ENCODE results near the gene KLHL36.

Gene KLHL36

GRCh38 chr16:84647828-84648594 lies at the start of gene KLHL36:
Gene KLHL36, plus strand, starts transcription at chr16:84648511. Its CDS starts 2,357 bp downstream, at chr16:84650868.
- DNase-seq (ENCODE audit: low read depth, low spot score) = no peak

DNA sequence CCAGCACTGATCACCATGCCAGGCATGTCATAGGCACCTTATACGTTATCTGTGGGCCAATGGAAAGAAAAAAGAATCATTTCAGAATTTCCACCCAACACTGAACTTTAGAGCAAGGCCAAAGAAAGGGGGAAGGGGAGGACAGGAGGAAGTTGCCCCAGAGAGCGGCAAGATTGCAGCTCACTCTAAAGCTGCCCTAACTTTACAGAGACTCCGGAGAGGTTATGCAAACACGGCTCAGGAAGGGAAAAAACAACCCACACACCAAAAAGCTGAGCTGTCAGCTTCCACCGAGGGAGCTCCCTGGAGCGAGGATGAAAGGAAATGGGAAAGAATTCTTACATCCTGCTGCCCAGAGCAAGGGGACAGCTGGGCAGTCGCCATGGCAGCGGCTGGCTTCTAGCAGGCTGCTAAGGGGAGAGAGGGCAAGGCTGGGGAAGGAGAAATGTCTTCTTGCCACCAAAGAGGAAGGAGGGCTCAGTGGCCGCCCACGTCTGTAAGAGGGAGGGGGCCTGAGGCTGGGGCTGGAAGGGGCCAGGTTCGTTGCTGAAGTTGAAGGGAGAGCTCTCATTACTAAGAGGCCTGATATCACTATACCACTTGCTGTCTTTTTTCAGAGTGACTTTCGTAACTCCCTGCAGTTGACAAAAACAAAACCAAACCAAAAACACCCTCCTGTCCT lies 48.6 kb upstream of the KLHL36 start:
- peak; percentile 93 for DNase-seq (ENCODE audit: low read depth, low spot score)

DNA sequence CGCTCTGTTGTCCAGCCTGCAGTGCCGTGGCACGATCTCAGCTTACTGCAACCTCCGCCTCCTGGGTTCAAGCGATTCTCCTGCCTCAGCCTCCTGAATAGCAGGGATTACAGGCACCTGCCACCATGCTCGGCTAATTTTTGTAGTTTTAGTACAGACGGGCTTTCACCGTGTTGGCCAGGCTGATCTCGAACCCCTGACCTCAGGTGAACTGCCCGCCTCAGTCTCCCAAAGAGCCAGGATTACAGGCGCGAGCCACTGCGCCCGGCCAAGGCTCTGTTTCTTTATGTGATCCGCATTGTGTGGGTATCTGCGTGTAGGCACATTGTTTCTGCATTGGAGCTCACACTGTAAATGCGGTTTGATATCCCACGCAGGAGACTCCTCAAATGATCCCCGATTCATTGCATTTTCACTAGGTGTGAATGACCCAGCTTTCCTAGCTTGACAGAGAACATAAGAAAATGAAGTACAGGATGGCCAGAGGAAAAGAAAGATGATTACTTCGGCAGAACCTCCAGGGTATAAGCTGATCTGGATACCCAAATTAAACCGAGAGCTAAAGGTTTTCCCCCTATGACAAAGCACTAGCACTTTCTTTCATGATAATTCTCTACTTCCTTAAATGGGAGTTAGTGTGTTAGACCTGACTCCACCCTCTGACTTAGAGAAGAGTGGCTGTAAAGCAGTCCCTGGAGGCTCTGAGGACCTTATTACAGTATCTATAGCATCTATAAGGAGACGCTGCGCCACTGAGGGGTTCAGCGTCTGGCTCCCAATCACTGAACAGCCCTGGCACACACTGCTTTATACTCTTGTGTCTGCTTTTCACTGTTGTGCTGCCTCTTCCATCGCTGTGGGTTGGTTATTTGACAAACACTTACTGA lies 47.7 kb upstream of the KLHL36 start:
- no peak for DNase-seq (ENCODE audit: low read depth, low spot score)

DNA sequence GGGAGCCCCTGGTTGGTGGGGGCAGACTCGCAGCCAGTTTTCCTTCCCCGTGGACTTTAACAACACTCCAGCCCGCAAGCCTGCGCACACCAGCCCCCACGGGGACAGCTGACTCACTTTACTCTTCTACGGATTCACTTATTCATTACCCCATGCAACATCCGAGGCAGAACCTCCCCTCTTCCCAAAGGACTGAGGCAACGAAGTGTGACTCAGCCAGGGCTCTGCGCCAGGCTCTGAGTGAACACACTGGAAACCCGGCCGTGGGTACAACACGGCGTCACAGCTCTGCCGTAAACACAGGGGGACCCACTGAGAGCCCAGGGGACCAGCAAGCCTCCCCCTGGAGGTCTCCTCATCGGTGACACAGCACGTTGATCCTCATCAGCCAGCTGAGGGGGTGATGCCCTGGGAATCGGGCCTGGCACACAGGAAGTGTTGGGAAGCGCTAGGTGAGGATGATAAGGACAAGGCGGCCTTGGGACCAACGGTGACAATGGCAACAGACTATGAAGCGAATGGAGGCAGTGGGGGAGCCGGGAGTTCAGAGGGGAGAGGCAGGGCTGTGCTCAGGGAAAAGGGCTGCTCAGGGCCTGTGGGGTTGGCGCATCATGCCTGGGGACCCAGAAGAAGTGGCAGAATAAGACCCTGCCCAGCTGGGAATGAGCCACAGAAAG lies 45.0 kb upstream of the KLHL36 start:
- DNase-seq (ENCODE audit: low read depth, low spot score) = peak; percentile 83

DNA sequence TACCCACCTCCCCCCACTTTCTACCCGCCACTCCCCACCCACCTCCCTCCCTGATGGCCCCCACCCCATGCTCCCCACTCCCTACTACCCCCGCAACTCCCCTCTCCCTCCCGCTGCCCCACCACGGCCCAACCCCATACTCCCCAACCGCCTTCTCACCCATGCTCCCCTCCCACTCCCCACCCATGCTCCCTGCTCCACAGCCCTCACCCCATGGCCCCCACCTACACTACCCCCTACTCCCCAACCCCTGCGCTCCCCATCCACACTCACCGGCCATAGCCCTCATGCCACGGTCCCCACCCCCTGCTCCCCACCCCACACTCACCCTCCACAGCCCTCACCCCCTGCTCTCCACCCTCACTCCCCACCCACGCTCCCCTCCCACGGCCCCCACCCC lies 44.4 kb upstream of the KLHL36 start:
- DNase-seq (ENCODE audit: low read depth, low spot score) = no peak

GRCh38 chr16:84604477-84605013 lies 43.8 kb upstream of the KLHL36 start:
- DNase-seq (ENCODE audit: low read depth, low spot score) = no peak

GRCh38 chr16:84605339-84605848 lies 42.9 kb upstream of the KLHL36 start:
- no peak for DNase-seq (ENCODE audit: low read depth, low spot score)

GRCh38 chr16:84606081-84606875 lies 42.0 kb upstream of the KLHL36 start:
- DNase-seq (ENCODE audit: low read depth, low spot score) = no peak

GRCh38 chr16:84607061-84607460 lies 41.2 kb upstream of the KLHL36 start:
- no peak for DNase-seq (ENCODE audit: low read depth, low spot score)

DNA sequence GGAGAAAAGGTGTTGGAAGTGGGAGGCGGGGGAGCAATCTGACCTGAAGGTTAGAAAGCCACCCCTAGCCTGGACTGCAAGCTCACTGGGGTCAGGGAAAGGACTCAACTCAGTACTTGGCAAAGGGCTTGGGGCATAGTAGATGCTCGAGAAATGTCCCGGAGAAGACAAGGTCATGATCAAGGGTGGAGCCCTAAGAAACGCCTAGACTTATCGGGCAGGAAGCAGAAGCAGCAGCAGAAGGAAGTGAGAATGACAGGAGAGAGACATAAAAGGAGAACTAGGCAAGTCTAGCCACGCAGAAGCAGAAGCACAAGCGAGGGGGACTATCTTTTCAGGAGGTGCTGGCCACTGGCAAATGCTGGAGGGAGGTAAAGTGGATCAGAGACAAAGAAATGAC lies 40.6 kb upstream of the KLHL36 start:
- no peak for DNase-seq (ENCODE audit: low read depth, low spot score)

- no peak for DNase-seq (ENCODE audit: low read depth, low spot score)
Observed at GRCh38 chr16:84608282-84608681, 40.0 kb upstream of the KLHL36 start.

DNA sequence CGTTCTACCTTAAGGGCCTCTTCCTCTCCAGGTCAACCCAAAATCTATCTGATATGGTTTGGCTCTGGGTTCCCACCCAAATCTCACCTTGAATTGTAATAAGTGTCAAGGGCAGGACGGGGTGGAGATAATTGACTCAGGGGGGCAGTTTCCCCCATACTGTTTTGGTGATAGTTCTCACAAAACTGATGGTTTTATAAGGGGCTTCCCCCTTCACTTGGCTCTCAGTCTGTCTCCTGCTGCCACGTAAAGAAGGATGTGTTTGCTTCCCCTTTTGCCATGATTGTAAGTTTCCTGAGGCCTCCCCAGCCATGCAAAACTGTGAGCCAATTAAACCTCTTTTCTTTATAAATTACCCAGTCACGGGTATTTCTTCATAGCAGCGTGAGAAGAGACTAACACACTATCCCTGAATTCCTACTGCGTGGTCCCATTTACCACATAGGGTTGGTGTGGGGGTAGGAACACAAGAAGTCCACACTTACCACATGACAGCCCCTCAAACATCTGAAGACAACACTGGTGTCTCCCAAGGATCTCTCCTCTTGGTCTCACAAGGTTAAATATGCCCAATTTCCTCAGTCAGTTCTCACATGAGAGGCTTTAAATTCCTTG lies 38.6 kb upstream of the KLHL36 start:
- DNase-seq (ENCODE audit: low read depth, low spot score) = no peak

DNA sequence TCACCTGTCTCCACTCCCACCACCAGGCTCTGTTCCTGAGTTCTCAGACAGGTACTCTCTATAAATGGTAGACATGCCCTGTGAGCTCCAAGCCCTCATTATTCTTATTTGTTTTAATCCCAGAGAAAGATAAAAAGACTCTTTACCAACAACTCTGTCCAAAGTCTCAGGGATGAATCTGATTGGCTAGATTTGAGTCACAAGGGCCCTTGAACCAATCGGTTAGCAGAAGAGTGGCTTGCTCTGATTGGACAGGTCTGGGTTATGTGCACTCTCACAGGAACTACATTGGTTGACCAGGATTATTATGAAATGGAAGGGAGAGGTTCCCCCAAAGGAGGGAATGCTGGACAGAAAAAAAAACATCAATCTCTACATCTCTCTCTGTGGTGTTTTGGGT lies 37.9 kb upstream of the KLHL36 start:
- DNase-seq (ENCODE audit: low read depth, low spot score) = no peak

- no peak for DNase-seq (ENCODE audit: low read depth, low spot score)
Observed at GRCh38 chr16:84611041-84611440, 37.3 kb upstream of the KLHL36 start.

DNA sequence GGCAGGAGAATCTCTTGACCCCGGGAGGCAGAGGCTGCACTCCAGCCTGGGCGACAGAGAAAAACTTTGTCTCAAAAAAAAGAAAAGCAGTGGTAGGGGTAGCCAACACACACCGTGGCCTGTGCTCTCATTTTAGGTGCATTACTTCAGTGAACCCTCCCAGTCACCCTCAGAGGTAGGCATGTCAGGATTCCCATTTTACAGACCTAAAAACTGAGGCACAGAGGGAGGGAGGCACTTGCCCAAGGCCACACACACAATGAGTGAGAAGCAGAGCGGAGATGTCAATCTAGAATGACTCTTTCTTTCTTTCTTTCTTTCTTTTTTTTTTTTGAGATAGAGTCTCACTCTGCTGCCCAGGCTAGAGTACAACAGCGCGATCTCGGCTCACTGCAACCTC lies 35.6 kb upstream of the KLHL36 start:
- DNase-seq (ENCODE audit: low read depth, low spot score) = no peak

DNA sequence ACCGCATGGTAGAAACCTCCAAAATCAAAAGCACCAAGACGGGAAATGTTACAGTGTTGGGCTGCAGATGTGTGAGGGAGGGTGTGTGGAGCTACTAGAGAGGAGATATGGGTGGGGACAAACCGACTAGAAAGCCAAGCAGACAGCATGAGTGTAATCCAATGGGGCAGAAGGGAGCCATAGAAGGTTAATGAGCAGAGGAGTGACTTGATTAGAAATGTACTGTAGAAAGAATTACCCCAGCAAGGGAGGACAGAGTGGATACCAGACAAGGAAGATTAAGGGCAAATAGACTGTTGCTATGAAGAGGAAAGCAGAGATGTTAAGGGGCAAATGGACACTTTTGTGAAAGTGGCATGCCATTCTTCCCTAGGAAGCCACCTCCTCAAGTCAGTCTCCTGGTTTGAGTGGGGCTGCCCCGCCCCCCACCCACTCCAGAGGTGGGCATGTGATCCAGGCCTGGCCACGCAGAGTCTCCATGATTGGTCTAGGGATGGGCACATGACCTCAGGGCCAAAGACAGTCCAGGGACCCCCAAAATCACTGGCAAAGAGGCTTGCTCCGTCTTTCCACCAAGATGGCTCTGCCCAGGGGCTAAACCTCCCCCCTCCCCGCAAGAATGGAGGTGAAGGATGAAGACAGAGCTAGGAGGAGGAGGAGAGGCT lies 34.8 kb upstream of the KLHL36 start:
- DNase-seq (ENCODE audit: low read depth, low spot score) = no peak

DNA sequence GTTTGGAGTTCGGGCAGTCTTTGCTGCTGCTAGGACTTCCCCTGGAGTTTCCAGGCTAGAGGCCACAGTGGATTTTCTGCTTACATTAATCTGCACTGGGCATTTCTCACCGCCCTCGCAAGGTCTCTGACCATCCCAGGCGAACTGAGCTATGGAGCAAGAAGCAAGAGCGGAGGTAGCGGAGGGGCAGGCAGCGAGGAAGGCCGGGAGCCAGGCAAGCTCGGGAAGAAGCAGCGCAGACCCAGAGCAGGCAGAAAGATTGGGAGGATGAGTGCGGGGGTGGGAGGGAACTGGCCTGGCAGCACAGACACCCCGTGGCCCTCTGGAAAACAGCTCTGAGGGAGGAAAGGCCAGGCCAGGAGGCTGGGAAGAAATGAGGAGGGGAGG lies 34.2 kb upstream of the KLHL36 start:
- no peak for DNase-seq (ENCODE audit: low read depth, low spot score)

- DNase-seq (ENCODE audit: low read depth, low spot score) = no peak
Observed at GRCh38 chr16:84614623-84614967, 33.7 kb upstream of the KLHL36 start.

DNA sequence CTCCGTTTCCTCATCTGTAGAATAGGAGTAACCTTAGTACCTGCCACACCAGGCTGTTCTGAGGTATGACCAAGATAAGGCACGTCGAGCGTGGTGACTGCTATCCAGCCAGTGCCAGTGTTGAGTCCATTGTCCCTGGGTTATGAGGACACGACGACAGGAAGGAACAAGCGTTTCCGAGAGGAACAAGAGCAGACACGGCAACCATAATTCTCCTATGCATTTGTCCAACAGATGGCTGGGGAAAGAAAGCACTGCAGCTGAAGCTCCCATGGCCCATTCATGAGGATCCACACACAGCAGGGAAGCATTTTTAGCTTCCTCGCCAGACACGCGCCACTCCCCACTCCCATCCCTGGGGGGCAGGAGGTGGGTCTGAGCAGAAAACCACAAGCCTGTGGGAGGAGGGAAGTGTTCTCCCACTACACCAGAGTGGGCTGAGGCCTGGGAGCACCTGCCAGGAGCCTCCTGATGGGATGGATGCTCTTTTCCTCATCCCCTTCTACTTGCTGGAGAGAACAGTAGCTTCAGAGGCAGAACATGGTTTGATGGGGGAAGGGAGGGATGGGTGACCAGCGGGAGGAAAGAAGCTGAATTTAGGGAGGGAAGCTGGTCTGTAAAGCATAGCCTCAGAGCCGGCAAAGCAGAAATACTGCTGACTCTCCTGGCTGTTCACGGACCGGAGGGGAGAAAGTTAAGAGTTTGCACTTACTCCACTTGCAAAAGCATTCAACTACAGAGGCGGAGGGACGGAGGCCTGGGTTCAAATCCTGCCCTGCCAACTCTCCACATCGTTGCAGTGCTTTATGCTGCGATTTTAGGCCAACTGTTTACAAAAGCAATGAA lies 33.1 kb upstream of the KLHL36 start:
- no peak for DNase-seq (ENCODE audit: low read depth, low spot score)
